Endothelial cell of umbilical vein (primary cell): ENCODE measurements around the gene FAM118B. TPM values are rescaled to one million over a fixed set of nuclear protein-coding genes. Genes with fewer than 3 reads are reported as not detected.

Experiments used
- BruUV-seq: library from RNA; stranded (reverse); fragments of 400-500 nt; replicated peaks from 2 replicates; lab custom pipeline; 2021; lab: Mats Ljungman, UMichigan
- CTCF ChIA-PET: fragments of 300-600, 350-600 bp; sonication (Branson Sonifier 250); formaldehyde crosslinking; loops from one replicate; lab custom pipeline; 2021; ENCODE audit warnings: antibody characterized with exemption, inconsistent platforms; lab: Charles Lee
- POLR2A ChIA-PET: fragments of 300-600, 350-600 bp; sonication (Branson Sonifier 250); formaldehyde crosslinking; loops from one replicate; lab custom pipeline; 2021; ENCODE audit warnings: antibody characterized with exemption, inconsistent platforms; lab: Charles Lee
- DNase-seq: peaks from one replicate; pipeline ENCODE4 v3.0.0-alpha.2; 2011; ENCODE audit warnings: low read depth, low spot score
- FAIRE-seq: peaks from 2 replicates; lab custom pipeline; 2011; peaks lifted over from hg19 to GRCh38; lab: Jason Lieb, UNC
- H2AFZ ChIP-seq: 2 replicates; pipeline ENCODE4 v1.6.0; 2012; ENCODE audit warnings: low read depth, low read length, control low read depth, inconsistent platforms
- H3K27ac ChIP-seq: 2 replicates; pipeline ENCODE4 v1.5.1; 2011; ENCODE audit warnings: low read depth, mild to moderate bottlenecking, control low read depth, low read length, moderate library complexity; ENCODE audit not compliant: insufficient read depth
- H3K27me3 ChIP-seq, 2 experiments: 2 replicates each; pipeline versions ENCODE4 v1.6.0 to v1.6.1; 2011; ENCODE audit warnings: low read length in 2 of 2, mixed read lengths in 1 of 2; ENCODE audit not compliant: control insufficient read depth in 2 of 2, insufficient read depth in 2 of 2
- H3K36me3 ChIP-seq, 2 experiments: 2 replicates in 1 of 2; 3 replicates in 1 of 2; pipeline ENCODE4 v1.5.1; 2011; ENCODE audit warnings: low read length in 2 of 2, mild to moderate bottlenecking in 1 of 2, moderate library complexity in 1 of 2; ENCODE audit not compliant: control insufficient read depth in 2 of 2, insufficient read depth in 2 of 2; ENCODE audit errors: extremely low read depth in 1 of 2
- H3K4me1 ChIP-seq: 3 replicates; pipeline ENCODE4 v1.5.1; 2011; ENCODE audit warnings: mild to moderate bottlenecking, low read length; ENCODE audit not compliant: control insufficient read depth, insufficient read depth; ENCODE audit errors: extremely low read depth
- H3K4me2 ChIP-seq: 2 replicates; pipeline ENCODE4 v1.6.1; 2011; ENCODE audit warnings: low read length, control low read depth, mixed read lengths; ENCODE audit not compliant: insufficient read depth
- H3K4me3 ChIP-seq, 3 experiments: fragments of 200-600 bp in 1 of 3; sonication (generic), shearing (Covaris generic) in 1 of 3; replicated peaks in 1 of 3; 2 replicates each; pipeline ENCODE4 v1.5.1; 2011 to 2016; ENCODE audit warnings: control low read depth in 3 of 3, low read length in 3 of 3, mild to moderate bottlenecking in 2 of 3, inconsistent platforms in 1 of 3, low read depth in 1 of 3, moderate library complexity in 1 of 3; ENCODE audit not compliant: insufficient read depth in 1 of 3
- H3K79me2 ChIP-seq: 2 replicates; pipeline ENCODE4 v1.6.0; 2012; ENCODE audit warnings: low read length, inconsistent platforms; ENCODE audit not compliant: control insufficient read depth, insufficient read depth
- H3K9ac ChIP-seq: replicated peaks from 2 replicates; pipeline ENCODE3; 2011; ENCODE audit warnings: low read length, control low read depth; ENCODE audit not compliant: insufficient read depth; ENCODE audit errors: extremely low read depth
- H3K9me1 ChIP-seq: replicated peaks from 3 replicates; pipeline ENCODE4 v1.6.0; 2011; ENCODE audit warnings: mild to moderate bottlenecking, low read length; ENCODE audit not compliant: control insufficient read depth, insufficient read depth; ENCODE audit errors: extremely low read depth
- H3K9me3 ChIP-seq: replicated peaks from 2 replicates; pipeline ENCODE4 v1.5.1; 2012; ENCODE audit warnings: low read length, inconsistent platforms; ENCODE audit not compliant: control insufficient read depth, insufficient read depth
- H4K20me1 ChIP-seq: replicated peaks from 2 replicates; pipeline ENCODE3; 2011; ENCODE audit warnings: mild to moderate bottlenecking, low read length; ENCODE audit not compliant: control insufficient read depth, insufficient read depth; ENCODE audit errors: extremely low read depth
- EZH2 ChIP-seq: IDR thresholded peaks from 2 replicates; pipeline ENCODE4 v1.6.1; 2012; ENCODE audit warnings: borderline replicate concordance, low read depth, mild to moderate bottlenecking, moderate library complexity, low read length, inconsistent platforms; ENCODE audit not compliant: severe bottlenecking
- FOS ChIP-seq: IDR thresholded peaks from 2 replicates; pipeline ENCODE4 v1.6.1; 2011; ENCODE audit warnings: mild to moderate bottlenecking, low read length, moderate library complexity, borderline replicate concordance; ENCODE audit not compliant: insufficient read depth
- GATA2 ChIP-seq: IDR thresholded peaks from 2 replicates; pipeline ENCODE4 v1.7.0; 2011; ENCODE audit warnings: low read depth, mild to moderate bottlenecking, moderate library complexity, mixed read lengths, low read length; ENCODE audit not compliant: insufficient read length, insufficient read depth
- JUN ChIP-seq: IDR thresholded peaks from 2 replicates; pipeline ENCODE4 v1.6.1; 2011; ENCODE audit warnings: borderline replicate concordance, low read depth; ENCODE audit not compliant: insufficient read length, insufficient read depth
- MYC ChIP-seq: IDR thresholded peaks from one replicate; pipeline ENCODE4 v1.6.1; 2011; ENCODE audit warnings: mild to moderate bottlenecking, low read depth, low read length
- POLR2AphosphoS5 ChIP-seq: IDR thresholded peaks from 2 replicates; pipeline ENCODE4 v1.6.1; 2012; ENCODE audit warnings: low read depth, mild to moderate bottlenecking, control low read depth, low read length, moderate library complexity; ENCODE audit not compliant: insufficient read depth
- dilution Hi-C: fragments of 300-500 bp; cut with MboI; formaldehyde crosslinking; loops from one replicate; pipeline ENCODE4 v1.15.0; 2019; ENCODE audit warnings: low sequenced_read_pairs; ENCODE audit not compliant: extremely low pct_ligation_motif_present
- intact Hi-C: fragments of 100-400 bp; cut with micrococcal nuclease; formaldehyde crosslinking; loops from one replicate; pipeline ENCODE4 v1.10.0; 2022
- polyA plus RNA-seq, 4 experiments: library from polyadenylated mRNA; depleted of rRNA in 3 of 4; stranded (reverse) in 3 of 4; unstranded in 1 of 4; fragments of >200 nt; gene quantifications; 2 replicates each; pipeline versions ENCODE4 v1.2.1 to v1.2.3, GENCODE V29; 2011 to 2012; ENCODE audit warnings: missing spikeins in 1 of 4
- total RNA-seq: library from RNA; stranded (reverse); gene quantifications from 2 replicates; pipeline ENCODE4 v1.2.3, GENCODE V29; 2021
- TF ChIP-seq, protein P1 (sequence below): IDR thresholded peaks from 2 replicates; pipeline ENCODE4 v1.6.1; 2011; ENCODE audit not compliant: insufficient read depth, insufficient read length
- TF ChIP-seq, protein P2 (sequence below), 2 donors: IDR thresholded peaks; 1 replicate in 1 of 2; 2 replicates in 1 of 2; pipeline ENCODE4 v1.5.1; 2011; ENCODE audit warnings: low read length in 2 of 2, mild to moderate bottlenecking in 2 of 2, moderate library complexity in 2 of 2, control low read depth in 1 of 2, inconsistent platforms in 1 of 2, low read depth in 1 of 2; ENCODE audit not compliant: insufficient read depth in 1 of 2; ENCODE audit errors: extremely low read depth in 1 of 2

FAM118B gene
- total and polyA plus RNA-seq, 2 donors (not counting 3 experiments of a cell fraction or from before 2014, with no cell fraction given) = 26.6 to 35.8 TPM

DNA sequence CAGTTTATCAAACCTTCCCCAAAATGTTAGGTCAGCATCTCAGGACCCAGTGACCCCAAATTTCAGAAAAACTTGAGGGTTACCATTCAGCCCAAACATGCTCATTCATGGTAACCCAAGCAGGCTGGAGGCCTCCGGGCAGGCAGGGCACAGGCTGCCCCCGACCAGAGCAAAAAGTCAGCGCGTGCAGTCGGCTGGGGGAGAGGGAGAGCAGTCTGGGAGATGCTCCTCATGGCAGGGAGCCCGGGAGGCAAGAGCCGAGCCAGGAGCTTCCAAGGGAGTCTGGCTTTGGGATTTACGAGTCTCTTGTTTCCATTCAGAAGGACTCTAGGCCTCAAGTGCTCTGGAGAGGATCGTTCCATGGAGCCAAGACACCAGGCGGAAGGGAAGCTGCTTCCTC, 45.8 kb upstream of the FAM118B start:
- Histone ChIP-seq H2AFZ (no peak overlapping the region), H3K9me1 (no peaks in the 10 kb centered on the region), H3K4me1 (no peaks in the 10 kb centered on the region), H3K36me3 (no peaks in the 10 kb centered on the region), H3K4me3 (no peak overlapping the region), H3K27ac (no peak overlapping the region), H3K79me2 (no peaks in the 10 kb centered on the region), H3K9ac (no peak overlapping the region), H4K20me1 (no peaks in the 10 kb centered on the region), H3K27me3 (peaks cover 0 to 6% of the 10 kb centered on the region in 2 experiments), H3K9me3 (no peaks in the 10 kb centered on the region), H3K4me2 (no peak overlapping the region)
- POLR2A ChIA-PET = no interaction called here
- intact Hi-C loops = no loop called here
- FAIRE-seq = no peak
- DNase-seq = no peak
- TF ChIP-seq JUN = no peak
- no peak for TF ChIP-seq FOS
- no peak for TF ChIP-seq POLR2AphosphoS5
- no peak for TF ChIP-seq GATA2
- TF ChIP-seq, protein P1, sequence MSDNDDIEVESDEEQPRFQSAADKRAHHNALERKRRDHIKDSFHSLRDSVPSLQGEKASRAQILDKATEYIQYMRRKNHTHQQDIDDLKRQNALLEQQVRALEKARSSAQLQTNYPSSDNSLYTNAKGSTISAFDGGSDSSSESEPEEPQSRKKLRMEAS = no peak
- CTCF ChIA-PET = no interaction called here
- BruUV-seq = no TSS peak
- dilution Hi-C loops = no loop called here

DNA sequence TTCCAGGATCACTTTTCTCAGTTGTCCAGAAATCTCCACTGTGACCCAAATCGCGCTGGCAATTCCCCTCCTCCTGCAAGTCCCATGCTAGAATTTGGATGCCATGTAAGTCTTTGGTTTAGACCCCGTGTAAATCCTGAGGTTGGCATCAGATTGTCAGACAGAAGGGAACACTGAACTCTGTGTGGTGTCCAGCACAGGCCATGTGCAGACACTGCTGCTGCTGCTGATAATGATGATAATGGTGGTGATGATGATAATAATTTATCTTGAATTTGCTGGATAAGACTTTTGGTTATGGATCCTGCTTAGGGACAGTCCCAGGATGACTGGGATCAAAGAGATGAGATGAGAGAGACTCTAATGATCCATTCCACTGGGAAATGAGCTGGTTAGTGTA, 45.2 kb upstream of the FAM118B start:
- no peak for DNase-seq
- H3K4me1 ChIP-seq = no peaks in the 10 kb centered on the region
- intact Hi-C loops (no loop called here), dilution Hi-C loops (no loop called here)
- FAIRE-seq = no peak
- no peaks in the 10 kb centered on the region for H3K79me2 ChIP-seq
- H3K4me2 ChIP-seq = no peak overlapping the region
- ChIA-PET POLR2A (no interaction called here), CTCF (no interaction called here)
- H3K9me3 ChIP-seq = no peaks in the 10 kb centered on the region
- no peaks in the 10 kb centered on the region for H3K36me3 ChIP-seq
- H3K9me1 ChIP-seq = no peaks in the 10 kb centered on the region
- H2AFZ ChIP-seq = no peak overlapping the region
- BruUV-seq = no TSS peak
- H3K4me3 ChIP-seq = no peak overlapping the region
- H3K27ac ChIP-seq = no peak overlapping the region
- TF ChIP-seq JUN (no peak), EZH2 (no peak), MYC (no peak), GATA2 (no peak), FOS (no peak)
- TF ChIP-seq, protein P2, sequence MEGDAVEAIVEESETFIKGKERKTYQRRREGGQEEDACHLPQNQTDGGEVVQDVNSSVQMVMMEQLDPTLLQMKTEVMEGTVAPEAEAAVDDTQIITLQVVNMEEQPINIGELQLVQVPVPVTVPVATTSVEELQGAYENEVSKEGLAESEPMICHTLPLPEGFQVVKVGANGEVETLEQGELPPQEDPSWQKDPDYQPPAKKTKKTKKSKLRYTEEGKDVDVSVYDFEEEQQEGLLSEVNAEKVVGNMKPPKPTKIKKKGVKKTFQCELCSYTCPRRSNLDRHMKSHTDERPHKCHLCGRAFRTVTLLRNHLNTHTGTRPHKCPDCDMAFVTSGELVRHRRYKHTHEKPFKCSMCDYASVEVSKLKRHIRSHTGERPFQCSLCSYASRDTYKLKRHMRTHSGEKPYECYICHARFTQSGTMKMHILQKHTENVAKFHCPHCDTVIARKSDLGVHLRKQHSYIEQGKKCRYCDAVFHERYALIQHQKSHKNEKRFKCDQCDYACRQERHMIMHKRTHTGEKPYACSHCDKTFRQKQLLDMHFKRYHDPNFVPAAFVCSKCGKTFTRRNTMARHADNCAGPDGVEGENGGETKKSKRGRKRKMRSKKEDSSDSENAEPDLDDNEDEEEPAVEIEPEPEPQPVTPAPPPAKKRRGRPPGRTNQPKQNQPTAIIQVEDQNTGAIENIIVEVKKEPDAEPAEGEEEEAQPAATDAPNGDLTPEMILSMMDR (IDR thresholded peaks at IDR 0.05; ENCODE audit: extremely low read depth in 1 of 2, insufficient read depth in 1 of 2, low read depth in 1 of 2, low read length in 2 of 2) = no peak
- H4K20me1 ChIP-seq = no peaks in the 10 kb centered on the region
- H3K9ac ChIP-seq = no peak overlapping the region
- peaks cover 0 to 6% of the 10 kb centered on the region in 2 experiments for H3K27me3 ChIP-seq
